ENCODE data around the gene TBC1D9B.

Gene TBC1D9B

GRCh38 chr5:179906795-179907555 lies 722 bp downstream of the TBC1D9B start:
- DNase-seq (ENCODE audit: low spot score): no peak

GRCh38 chr5:179906294-179906794 lies 1.4 kb downstream of the TBC1D9B start:
- no peak for DNase-seq (ENCODE audit: low spot score)

GRCh38 chr5:179905161-179905560 lies 2.5 kb downstream of the TBC1D9B start:
- no peak for DNase-seq (ENCODE audit: low spot score)

GRCh38 chr5:179904463-179905160 lies 3.1 kb downstream of the TBC1D9B start:
- no peak for DNase-seq (ENCODE audit: low spot score)

GRCh38 chr5:179902763-179903158 lies 4.9 kb downstream of the TBC1D9B start:
- no peak for DNase-seq (ENCODE audit: low spot score)

- no peak for DNase-seq (ENCODE audit: low spot score)
These were observed 5.6 kb downstream of the TBC1D9B start for GRCh38 chr5:179901915-179902762.

GRCh38 chr5:179901462-179901861 lies 6.2 kb downstream of the TBC1D9B start:
- no peak for DNase-seq (ENCODE audit: low spot score)

GRCh38 chr5:179900711-179901110 lies 7.0 kb downstream of the TBC1D9B start:
- DNase-seq (ENCODE audit: low spot score): no peak

- DNase-seq (ENCODE audit: low spot score): no peak
These were observed 7.5 kb downstream of the TBC1D9B start for GRCh38 chr5:179900206-179900605.

- DNase-seq (ENCODE audit: low spot score): no peak
These were observed 11.8 kb downstream of the TBC1D9B start for GRCh38 chr5:179895861-179896260.

GRCh38 chr5:179893958-179894895 lies 13.5 kb downstream of the TBC1D9B start:
- DNase-seq (ENCODE audit: low spot score): no peak

GRCh38 chr5:179893076-179893957 lies 14.4 kb downstream of the TBC1D9B start:
- DNase-seq (ENCODE audit: low spot score): no peak

- no peak for DNase-seq (ENCODE audit: low spot score)
These were observed 15.4 kb downstream of the TBC1D9B start for GRCh38 chr5:179892255-179892654.

GRCh38 chr5:179890751-179891682 lies 16.7 kb downstream of the TBC1D9B start:
- no peak for DNase-seq (ENCODE audit: low spot score)

GRCh38 chr5:179889885-179890284 lies 17.8 kb downstream of the TBC1D9B start:
- no peak for DNase-seq (ENCODE audit: low spot score)

GRCh38 chr5:179887802-179888201 lies 19.9 kb downstream of the TBC1D9B start:
- no peak for DNase-seq (ENCODE audit: low spot score)

- no peak for DNase-seq (ENCODE audit: low spot score)
These were observed 20.6 kb downstream of the TBC1D9B start for GRCh38 chr5:179887095-179887494.

GRCh38 chr5:179886190-179886911 lies 21.3 kb downstream of the TBC1D9B start:
- DNase-seq (ENCODE audit: low spot score): no peak
